GM12891 (cell line): Measurements from ENCODE around the gene SPARC.

ENCODE experiments used
- PAX5 ChIP-seq: IDR thresholded peaks from 2 replicates; pipeline ENCODE4 v1.6.1; 2011; ENCODE audit warnings: low read length, moderate library complexity, mild to moderate bottlenecking; ENCODE audit not compliant: insufficient read depth, severe bottlenecking
- POLR2A ChIP-seq: IDR thresholded peaks from 2 replicates; pipeline ENCODE4 v1.6.1; 2011; ENCODE audit warnings: low read depth, low read length, control low read depth
- POLR2AphosphoS5 ChIP-seq: IDR thresholded peaks from 2 replicates; pipeline ENCODE4 v1.6.1; 2011; ENCODE audit warnings: low read depth, low read length, control low read depth
- POU2F2 ChIP-seq: IDR thresholded peaks from 2 replicates; pipeline ENCODE4 v1.6.1; 2011; ENCODE audit warnings: low read depth, mild to moderate bottlenecking, control low read depth, low read length, moderate library complexity
- SPI1 ChIP-seq: IDR thresholded peaks from 2 replicates; pipeline ENCODE4 v1.6.1; 2011; ENCODE audit warnings: low read depth, low read length, control low read depth
- TAF1 ChIP-seq: IDR thresholded peaks from 2 replicates; pipeline ENCODE4 v1.6.1; 2011; ENCODE audit warnings: low read depth, low read length, control low read depth

DNA sequence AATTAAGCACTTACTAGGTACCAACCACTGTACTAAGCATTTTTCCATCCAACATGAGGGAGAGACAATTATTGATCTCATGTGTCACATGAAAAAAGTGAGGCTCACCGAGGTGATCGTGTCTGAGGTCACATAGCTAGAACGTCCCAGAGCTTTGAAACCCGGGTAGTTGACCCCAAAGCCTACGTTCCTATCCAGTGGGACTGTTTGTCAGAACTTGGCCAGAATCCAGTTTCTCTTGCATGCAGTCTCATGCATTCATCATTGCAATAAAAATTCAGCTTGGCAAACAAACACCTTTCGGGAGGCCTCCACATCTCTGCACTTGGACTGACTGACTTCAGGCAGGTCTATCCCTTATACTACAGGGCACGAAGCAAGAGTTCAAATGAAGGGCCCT lies 72.2 kb downstream of the SPARC start:
- no peak for TF ChIP-seq POLR2AphosphoS5
- TF ChIP-seq POLR2A = no peak
- TF ChIP-seq PAX5 = no peak
- TF ChIP-seq TAF1 = no peak
- no peak for TF ChIP-seq POU2F2
- TF ChIP-seq SPI1 = no peak
